H1 (cell line): ENCODE measurements around the gene CCDC106. TPM values are rescaled to one million over a fixed set of nuclear protein-coding genes. Genes with fewer than 3 reads are reported as not detected.

Experiments
- CTCF ChIA-PET: fragments of 300-600 bp; sonication (Branson Sonifier 250); formaldehyde crosslinking; loops from one replicate; lab custom pipeline; 2021; ENCODE audit not compliant: partially characterized antibody; lab: Charles Lee
- POLR2A ChIA-PET: fragments of 300-600 bp; sonication (Branson Sonifier 250); formaldehyde crosslinking; loops from one replicate; lab custom pipeline; 2021; ENCODE audit warnings: inconsistent platforms; ENCODE audit not compliant: partially characterized antibody; lab: Charles Lee
- DNase-seq, 2 experiments: peaks; one replicate each; pipeline versions ENCODE4 v3.0.0 to v3.0.0-alpha.2; 2010 to 2022; ENCODE audit warnings: low spot score in 2 of 2, low read depth in 1 of 2, mixed read lengths in 1 of 2
- FAIRE-seq: peaks from 2 replicates; lab custom pipeline; 2011; peaks lifted over from hg19 to GRCh38; lab: Jason Lieb, UNC
- H2AFZ ChIP-seq: 2 replicates; pipeline ENCODE4 v1.8.1; 2012; ENCODE audit warnings: low read length, inconsistent platforms
- H2AK5ac ChIP-seq: 2 replicates; pipeline ENCODE4 v1.6.1; 2013; ENCODE audit warnings: low read depth, low read length
- H2BK120ac ChIP-seq: replicated peaks from 2 replicates; pipeline ENCODE3; 2013; ENCODE audit warnings: low read depth, low read length, inconsistent platforms
- H2BK12ac ChIP-seq: 2 replicates; pipeline ENCODE4 v1.6.1; 2013; ENCODE audit warnings: low read depth, low read length
- H2BK15ac ChIP-seq: 2 replicates; pipeline ENCODE4 v1.6.1; 2013; ENCODE audit warnings: low read length
- H2BK20ac ChIP-seq: 2 replicates; pipeline ENCODE4 v1.6.1; 2013; ENCODE audit warnings: low read length
- H2BK5ac ChIP-seq: 2 replicates; pipeline ENCODE4 v1.6.1; 2013; ENCODE audit warnings: low read depth, low read length
- H3K14ac ChIP-seq: 2 replicates; pipeline ENCODE4 v1.6.1; 2013; ENCODE audit warnings: inconsistent platforms; ENCODE audit not compliant: insufficient read length
- H3K18ac ChIP-seq: 2 replicates; pipeline ENCODE4 v1.6.1; 2013; ENCODE audit warnings: low read length; ENCODE audit errors: extremely low read depth
- H3K23ac ChIP-seq: 2 replicates; pipeline ENCODE4 v1.6.1; 2013; ENCODE audit warnings: inconsistent platforms; ENCODE audit not compliant: insufficient read length
- H3K23me2 ChIP-seq: 2 replicates; pipeline ENCODE4 v1.6.1; 2013; ENCODE audit warnings: low read depth, low read length
- H3K27ac ChIP-seq: 2 replicates; pipeline ENCODE4 v1.6.1; 2011; ENCODE audit warnings: low read depth, low read length, inconsistent platforms
- H3K27me3 ChIP-seq, 4 experiments: replicated peaks in 1 of 4; 1 replicate in 1 of 4; 2 replicates in 3 of 4; pipeline versions ENCODE4 v1.6.1 to v1.8.1; 2011 to 2013; ENCODE audit warnings: low read length in 3 of 4, mild to moderate bottlenecking in 3 of 4, inconsistent platforms in 2 of 4, mixed read lengths in 2 of 4, moderate library complexity in 1 of 4; ENCODE audit not compliant: control insufficient read depth in 3 of 4, insufficient read depth in 3 of 4; ENCODE audit errors: extremely low read depth in 1 of 4
- H3K36me3 ChIP-seq, 4 experiments: 2 replicates each; pipeline versions ENCODE4 v1.6.1 to v1.8.1; 2011 to 2013; ENCODE audit warnings: mild to moderate bottlenecking in 4 of 4, low read length in 3 of 4, moderate library complexity in 2 of 4, control low read depth in 1 of 4, inconsistent platforms in 1 of 4; ENCODE audit not compliant: insufficient read depth in 4 of 4, control insufficient read depth in 2 of 4
- H3K4ac ChIP-seq: replicated peaks from 2 replicates; pipeline ENCODE3; 2013; ENCODE audit warnings: low read length, low read depth, mixed read lengths, inconsistent platforms; ENCODE audit not compliant: insufficient read length
- H3K4me1 ChIP-seq, 4 experiments: replicated peaks in 1 of 4; 1 replicate in 1 of 4; 2 replicates in 3 of 4; pipeline versions ENCODE4 v1.6.1 to v1.8.1; 2011 to 2013; ENCODE audit warnings: low read length in 3 of 4, inconsistent platforms in 2 of 4, mixed read lengths in 1 of 4; ENCODE audit not compliant: insufficient read depth in 4 of 4, control insufficient read depth in 3 of 4
- H3K4me2 ChIP-seq, 2 experiments: 2 replicates each; pipeline versions ENCODE4 v1.6.1 to v1.8.1; 2011 to 2013; ENCODE audit warnings: low read depth in 2 of 2, low read length in 2 of 2, control low read depth in 1 of 2, inconsistent platforms in 1 of 2, mild to moderate bottlenecking in 1 of 2; ENCODE audit not compliant: insufficient read depth in 1 of 2
- H3K4me3 ChIP-seq, 4 experiments: fragments of 200-600, 300-600 bp in 1 of 4; sonication (generic), shearing (Covaris generic), sonication (Bioruptor Twin) in 1 of 4; 2 replicates each; pipeline versions ENCODE4 v1.5.1 to v1.8.1; 2011 to 2016; ENCODE audit warnings: low read length in 4 of 4, low read depth in 3 of 4, control low read depth in 2 of 4, inconsistent platforms in 2 of 4, mild to moderate bottlenecking in 2 of 4, mixed read lengths in 1 of 4, moderate library complexity in 1 of 4; ENCODE audit not compliant: insufficient read depth in 2 of 4; ENCODE audit errors: extremely low read depth in 1 of 4
- H3K56ac ChIP-seq: replicated peaks from 2 replicates; pipeline ENCODE3; 2013; ENCODE audit warnings: low read depth, mild to moderate bottlenecking, mixed read lengths, low read length, inconsistent platforms; ENCODE audit not compliant: insufficient read length
- H3K79me1 ChIP-seq: 2 replicates; pipeline ENCODE4 v1.6.1; 2013; ENCODE audit warnings: low read depth, low read length, control low read depth
- H3K79me2 ChIP-seq, 2 experiments: 2 replicates each; pipeline versions ENCODE4 v1.6.1 to v1.8.1; 2012 to 2013; ENCODE audit warnings: low read length in 2 of 2, mild to moderate bottlenecking in 2 of 2, inconsistent platforms in 1 of 2; ENCODE audit not compliant: insufficient read depth in 2 of 2, control insufficient read depth in 1 of 2
- H3K9ac ChIP-seq, 4 experiments: replicated peaks in 1 of 4; 1 replicate in 1 of 4; 2 replicates in 3 of 4; pipeline versions ENCODE4 v1.6.1 to v1.8.1; 2011 to 2013; ENCODE audit warnings: low read depth in 3 of 4, low read length in 3 of 4, control low read depth in 2 of 4, mild to moderate bottlenecking in 2 of 4, moderate library complexity in 2 of 4, inconsistent platforms in 1 of 4; ENCODE audit errors: extremely low read depth in 1 of 4
- H3K9me3 ChIP-seq, 2 experiments: 2 replicates each; pipeline versions ENCODE4 v1.6.1 to v1.8.1; 2012 to 2013; ENCODE audit warnings: mild to moderate bottlenecking in 2 of 2, moderate library complexity in 2 of 2, control low read depth in 1 of 2, inconsistent platforms in 1 of 2, low read depth in 1 of 2, low read length in 1 of 2, mixed read lengths in 1 of 2; ENCODE audit not compliant: insufficient read depth in 2 of 2
- H4K20me1 ChIP-seq, 2 experiments: replicated peaks in 1 of 2; 2 replicates each; pipeline versions ENCODE3 to v1.8.1; 2011 to 2013; ENCODE audit warnings: inconsistent platforms in 2 of 2, low read length in 2 of 2, mild to moderate bottlenecking in 1 of 2; ENCODE audit not compliant: insufficient read depth in 2 of 2, control insufficient read depth in 1 of 2
- H4K5ac ChIP-seq: 2 replicates; pipeline ENCODE4 v1.6.1; 2013; ENCODE audit warnings: low read length, low read depth, mixed read lengths, inconsistent platforms; ENCODE audit not compliant: insufficient read length
- H4K8ac ChIP-seq: 2 replicates; pipeline ENCODE4 v1.8.0; 2013; ENCODE audit warnings: mild to moderate bottlenecking, moderate library complexity, low read length, inconsistent platforms; ENCODE audit not compliant: insufficient read depth; ENCODE audit errors: extremely low read depth
- H4K91ac ChIP-seq: replicated peaks from 2 replicates; pipeline ENCODE3; 2013; ENCODE audit warnings: low read length, mixed read lengths, inconsistent platforms; ENCODE audit not compliant: insufficient read length
- HDAC6 ChIP-seq: IDR thresholded peaks from one replicate; pipeline ENCODE4 v1.7.1; 2012; ENCODE audit warnings: low read depth, mild to moderate bottlenecking, inconsistent platforms, low read length, moderate library complexity
- RFX5 ChIP-seq: IDR thresholded peaks from 2 replicates; pipeline ENCODE4 v1.6.1; 2011; ENCODE audit warnings: low read depth, low read length, improper control_type of control experiment, borderline replicate concordance
- RNF2 ChIP-seq: fragments of 200-900, 300-1000 bp; sonication (generic); IDR thresholded peaks from 2 replicates; pipeline ENCODE4 v1.7.1; 2016; ENCODE audit warnings: borderline replicate concordance, low read depth, mild to moderate bottlenecking, antibody characterized with exemption, low read length; ENCODE audit not compliant: poor library complexity, severe bottlenecking; ENCODE audit errors: missing control alignments
- SIRT6 ChIP-seq: IDR thresholded peaks from one replicate; pipeline ENCODE4 v1.7.1; 2012; ENCODE audit warnings: low read length, inconsistent platforms
- SP4 ChIP-seq: IDR thresholded peaks from 2 replicates; pipeline ENCODE4 v1.6.1; 2012; ENCODE audit warnings: low read length, inconsistent platforms
- SRF ChIP-seq: IDR thresholded peaks from 2 replicates; pipeline ENCODE4 v1.6.1; 2011; ENCODE audit warnings: mild to moderate bottlenecking, low read depth, low read length, moderate library complexity
- WGBS, 2 experiments: shearing (Covaris generic) in 1 of 2; methylation state at CpG; one replicate each; pipeline versions ENCODE4 v1.1.6 to v1.1.7; 2013 to 2015; ENCODE audit warnings: low lambda C conversion rate in 2 of 2, mixed read lengths in 2 of 2, inconsistent platforms in 1 of 2, low coverage in 1 of 2, missing lambda C conversion rate in 1 of 2; ENCODE audit not compliant: insufficient replicate concordance in 2 of 2, insufficient coverage in 1 of 2, insufficient read length in 1 of 2; ENCODE audit errors: extremely low coverage in 1 of 2, missing lambda C conversion rate in 1 of 2; 5-methylcytosine and 5-hydroxymethylcytosine counted together
- polyA plus RNA-seq, 7 experiments: library from polyadenylated mRNA; depleted of rRNA in 3 of 7; stranded (reverse) in 5 of 7; unstranded in 2 of 7; fragments of >200 nt in 5 of 7; fragments of 200-250 nt in 2 of 7; gene quantifications; 1 replicate in 5 of 7; 2 replicates in 1 of 7; 4 replicates in 1 of 7; pipeline versions ENCODE4 v1.2.1 to v1.2.3, GENCODE V29; 2011 to 2013; ENCODE audit warnings: missing spikeins in 2 of 7, mixed read lengths in 2 of 7
- total RNA-seq: library from RNA; stranded (reverse); fragmentation: NEBNext Ultra II Directional; extraction: Animal tissue kit (Norgen Biotek cat#: 25700); gene quantifications from 2 replicates; pipeline ENCODE4 v1.2.1, GENCODE V29; 2021

The CCDC106 gene
- total and polyA plus RNA-seq, 2 of the 8 experiments (the other 6 are each of a cell fraction or from before 2014, with no cell fraction given): 12.0 to 20.1 TPM

DNA sequence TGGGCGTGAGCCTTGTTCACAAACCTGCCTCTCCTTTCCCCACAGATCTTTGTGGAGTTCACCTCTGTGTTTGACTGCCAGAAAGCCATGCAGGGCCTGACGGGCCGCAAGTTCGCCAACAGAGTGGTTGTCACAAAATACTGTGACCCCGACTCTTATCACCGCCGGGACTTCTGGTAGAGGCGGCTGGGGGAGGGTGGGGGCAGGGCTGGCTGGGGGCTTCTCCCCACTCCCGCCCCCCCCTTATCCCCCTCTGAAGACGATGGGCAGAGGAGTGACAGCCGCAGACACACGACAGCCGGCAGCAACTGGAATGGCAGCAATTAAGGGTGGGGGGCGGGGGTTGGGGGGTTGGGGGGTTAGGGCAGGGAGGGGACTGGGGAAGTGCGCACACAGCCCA, 25.9 kb downstream of the CCDC106 start:
- 86% methylated on average over 1 of the region's 15 CpGs; no CpG with 5 or more reads in 1 of the 2 experiments for WGBS, 2 experiments
- Histone ChIP-seq H2BK120ac (no peak overlapping the region), H4K5ac (no peak overlapping the region), H3K4me2 (peak overlapping the region; percentile 58 to 63; a peak in 3 of 4 replicates), H3K4ac (no peak overlapping the region), H3K23me2 (peaks cover 5% of the 10 kb centered on the region; the same call in 1 of the 2 replicates), H3K79me2 (peaks cover 21 to 68% of the 10 kb centered on the region in 2 experiments), H2BK20ac (no peak overlapping the region), H3K9ac (0 out of 7 replicates have a peak overlapping the region, but pooled peaks of 1 of the 4 experiments have one; percentile 34), H3K27me3 (no peaks in the 10 kb centered on the region), H3K18ac (no peak overlapping the region), H3K9me3 (no peaks in the 10 kb centered on the region), H2AFZ (no peak overlapping the region), H3K27ac (no peak overlapping the region), H4K20me1 (peaks cover 20 to 36% of the 10 kb centered on the region in 2 experiments), H3K79me1 (peaks cover 12% of the 10 kb centered on the region), H2BK12ac (no peak overlapping the region), H3K56ac (no peak overlapping the region), H3K23ac (no peak overlapping the region), H2BK5ac (0 out of 2 replicates have a peak overlapping the region, but pooled peaks have one; percentile 78), H2AK5ac (0 out of 2 replicates have a peak overlapping the region, but pooled peaks have one; percentile 65), H3K4me3 (peak overlapping the region in 2 of 4 experiments; percentile 83 to 91; a peak in 2 of 8 replicates), H3K14ac (no peak overlapping the region), H3K4me1 (peaks cover 0 to 11% (median 6%) of the 10 kb centered on the region in 4 experiments; a peak in 5 of 7 replicates), H4K91ac (no peak overlapping the region), H4K8ac (peak overlapping the region; percentile 59; the same call in 1 of the 2 replicates), H2BK15ac (no peak overlapping the region), H3K36me3 (peaks cover 14 to 24% (median 22%) of the 10 kb centered on the region in 4 experiments)
- POLR2A ChIA-PET: interaction anchor here (0.9 to 2.5 kb wide), 8 partner anchors 9 to 34 kb away, joined by 3 to 18 read pairs (median 4); partner anchors contain the start of genes U2AF2 and ZNF580
- FAIRE-seq (no peak), DNase-seq (no peak)
- CTCF ChIA-PET: no interaction called here
- TF ChIP-seq HDAC6 (no peak), RFX5 (no peak), RNF2 (no peak), SRF (no peak), SP4 (no peak), SIRT6 (no peak)
